HepG2 (cell line): ENCODE data around the gene CATSPERB.

Experiments used
- HNRNPH1 ChIP-seq: fragments of 200-400 bp; formaldehyde crosslinking; optimal IDR thresholded peaks from 2 replicates; pipeline ENCODE3; 2017; ENCODE audit warnings: mild to moderate bottlenecking, low read depth, low read length
- TF ChIP-seq, protein P1 (sequence below): sonication (generic); formaldehyde crosslinking; IDR thresholded peaks from 2 replicates; pipeline ENCODE4 v1.5.0; 2020; ENCODE audit warnings: mild to moderate bottlenecking, missing genetic modification reagents, moderate library complexity

- TF ChIP-seq, protein P1, sequence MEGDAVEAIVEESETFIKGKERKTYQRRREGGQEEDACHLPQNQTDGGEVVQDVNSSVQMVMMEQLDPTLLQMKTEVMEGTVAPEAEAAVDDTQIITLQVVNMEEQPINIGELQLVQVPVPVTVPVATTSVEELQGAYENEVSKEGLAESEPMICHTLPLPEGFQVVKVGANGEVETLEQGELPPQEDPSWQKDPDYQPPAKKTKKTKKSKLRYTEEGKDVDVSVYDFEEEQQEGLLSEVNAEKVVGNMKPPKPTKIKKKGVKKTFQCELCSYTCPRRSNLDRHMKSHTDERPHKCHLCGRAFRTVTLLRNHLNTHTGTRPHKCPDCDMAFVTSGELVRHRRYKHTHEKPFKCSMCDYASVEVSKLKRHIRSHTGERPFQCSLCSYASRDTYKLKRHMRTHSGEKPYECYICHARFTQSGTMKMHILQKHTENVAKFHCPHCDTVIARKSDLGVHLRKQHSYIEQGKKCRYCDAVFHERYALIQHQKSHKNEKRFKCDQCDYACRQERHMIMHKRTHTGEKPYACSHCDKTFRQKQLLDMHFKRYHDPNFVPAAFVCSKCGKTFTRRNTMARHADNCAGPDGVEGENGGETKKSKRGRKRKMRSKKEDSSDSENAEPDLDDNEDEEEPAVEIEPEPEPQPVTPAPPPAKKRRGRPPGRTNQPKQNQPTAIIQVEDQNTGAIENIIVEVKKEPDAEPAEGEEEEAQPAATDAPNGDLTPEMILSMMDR (CRISPR knock-in tag), result no peak
- TF ChIP-seq HNRNPH1, result no peak
Measured at GRCh38 chr14:91609161-91609560, 122.7 kb downstream of the CATSPERB start.
